Activated CD4-positive, alpha-beta memory T cell treated with anti-CD3 and anti-CD28 coated beads for 36 hours (primary cell): ENCODE results near the gene FGD3. TPM values are rescaled to one million over a fixed set of nuclear protein-coding genes. Genes with fewer than 3 reads are reported as not detected.
A peak's percentile ranks its signal among the peaks of the same experiment; 100 is the strongest.

ENCODE experiments used
- CTCF ChIA-PET: fragments of 350-600 bp; sonication (Branson Sonifier 250); formaldehyde crosslinking; loops from one replicate; lab custom pipeline; 2021; ENCODE audit warnings: antibody characterized with exemption, inconsistent platforms; lab: Charles Lee
- POLR2A ChIA-PET: fragments of 350-600 bp; sonication (Branson Sonifier 250); formaldehyde crosslinking; loops from one replicate; lab custom pipeline; 2021; ENCODE audit warnings: antibody characterized with exemption; lab: Charles Lee
- DNase-seq: peaks from one replicate; pipeline ENCODE4 v3.0.0-alpha.2; 2020
- H3K27ac Mint-ChIP-seq: one replicate; pipeline ENCODE4 v1.8.0; 2021; ENCODE audit warnings: mixed read lengths
- H3K27me3 Mint-ChIP-seq: one replicate; pipeline ENCODE4 v1.8.0; 2021; ENCODE audit warnings: mixed read lengths
- H3K36me3 Mint-ChIP-seq: one replicate; pipeline ENCODE4 v1.8.0; 2021; ENCODE audit warnings: mixed read lengths
- H3K4me1 Mint-ChIP-seq: one replicate; pipeline ENCODE4 v1.8.0; 2021; ENCODE audit warnings: low read depth, mixed read lengths
- H3K4me3 Mint-ChIP-seq: one replicate; pipeline ENCODE4 v1.8.0; 2021; ENCODE audit warnings: mild to moderate bottlenecking, mixed read lengths
- H3K9me3 Mint-ChIP-seq: one replicate; pipeline ENCODE4 v1.8.0; 2021; ENCODE audit warnings: mixed read lengths
- intact Hi-C: fragments of 100-400 bp; cut with micrococcal nuclease; formaldehyde crosslinking; loops from one replicate; pipeline ENCODE4 v1.15.1; 2023
- total RNA-seq, 2 experiments: library from RNA; stranded (reverse); gene quantifications; one replicate each; pipeline ENCODE4 v1.2.3, GENCODE V29; 2021

FGD3 gene
- total RNA-seq, 2 experiments from 2014 or later = 41.3 to 47.7 TPM

DNA sequence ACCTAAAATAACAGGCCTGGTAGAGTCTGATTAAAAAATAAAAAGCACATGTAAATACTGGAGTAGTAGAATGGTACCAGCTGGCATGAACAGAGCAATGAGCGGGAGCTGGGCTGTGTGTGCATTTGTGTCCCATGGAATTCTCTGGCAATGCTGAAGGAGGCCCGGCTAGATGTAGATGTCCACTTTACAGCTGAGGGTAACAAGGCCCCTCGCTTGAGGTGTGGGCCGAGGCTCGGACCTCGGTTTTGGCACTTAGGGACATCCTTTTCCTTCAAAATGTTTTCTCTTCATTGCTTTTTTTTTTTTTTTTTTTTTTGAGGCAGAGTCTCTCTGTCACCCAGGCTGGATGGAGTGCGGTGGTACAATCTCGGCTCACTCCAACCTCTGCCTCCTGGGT is 1.5 kb upstream of the FGD3 start:
- no peak for DNase-seq
- Mint-ChIP-seq H3K4me1 (peaks cover 35% of the 10 kb centered on the region), H3K27ac (no peak overlapping the region), H3K27me3 (no peaks in the 10 kb centered on the region), H3K36me3 (no peaks in the 10 kb centered on the region), H3K4me3 (no peak overlapping the region), H3K9me3 (no peaks in the 10 kb centered on the region)
- intact Hi-C loops = no loop called here
- ChIA-PET POLR2A (no interaction called here), CTCF (no interaction called here)

DNA sequence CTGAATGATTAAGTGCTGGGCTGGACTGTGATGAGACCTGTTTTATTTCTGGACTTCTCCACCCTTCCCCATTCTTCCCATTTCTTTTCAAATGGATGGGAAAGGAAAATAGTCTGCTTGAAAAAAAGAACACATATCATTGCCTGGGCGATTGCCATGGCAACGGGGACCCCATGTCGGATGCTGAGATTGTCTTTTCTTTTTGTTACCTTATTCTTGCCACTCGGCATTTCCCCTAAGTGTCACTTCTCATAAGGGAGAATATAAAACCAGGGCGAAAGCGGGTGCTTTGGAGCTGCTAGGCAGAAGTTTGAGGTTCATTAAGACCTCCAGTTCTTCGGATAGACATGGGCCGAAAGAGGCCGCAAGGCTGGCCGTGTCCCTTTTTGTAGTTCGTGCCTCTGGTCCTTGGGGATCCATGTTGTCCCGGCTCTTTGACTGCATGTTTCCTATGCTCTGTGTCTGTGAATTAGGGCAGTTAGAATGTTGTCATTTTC is 763 bp downstream of the FGD3 start:
- DNase-seq = no peak
- peak overlapping the region; percentile 86 for H3K4me3 Mint-ChIP-seq
- ChIA-PET CTCF (interaction anchor here (1.0 kb wide), 1 partner anchor 9 kb away, joined by 4 read pairs; no protein-coding TSS in a partner anchor), POLR2A (interaction anchor here (0.5 kb wide), 1 partner anchor 51 kb away, joined by 4 read pairs; no protein-coding TSS in a partner anchor)
- peak overlapping the region; percentile 75 for H3K27ac Mint-ChIP-seq
- no peaks in the 10 kb centered on the region for H3K27me3 Mint-ChIP-seq
- no peaks in the 10 kb centered on the region for H3K36me3 Mint-ChIP-seq
- intact Hi-C loops = no loop called here
- no peaks in the 10 kb centered on the region for H3K9me3 Mint-ChIP-seq
- H3K4me1 Mint-ChIP-seq = peaks cover 52% of the 10 kb centered on the region

DNA sequence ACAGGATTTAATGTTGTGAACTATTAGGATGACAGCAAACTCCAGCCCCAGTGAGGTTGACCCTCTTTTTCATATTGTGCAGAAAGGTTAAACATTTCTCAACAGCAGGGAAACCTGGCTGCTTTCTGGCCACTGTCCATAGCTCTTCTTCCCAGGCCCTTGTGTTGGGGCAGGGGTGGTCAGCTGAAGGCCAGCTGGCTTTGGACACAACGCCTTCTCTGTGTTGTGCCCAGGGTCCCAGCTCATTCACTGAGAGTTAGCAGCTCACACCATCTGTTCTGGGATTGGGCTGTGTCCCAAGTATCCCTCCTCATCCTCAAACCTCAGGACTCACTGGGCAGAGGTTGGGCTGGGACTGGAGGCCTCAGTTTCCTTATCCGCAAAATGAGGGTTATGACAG is 1.3 kb downstream of the FGD3 start:
- no peaks in the 10 kb centered on the region for H3K36me3 Mint-ChIP-seq
- no peak overlapping the region for H3K27ac Mint-ChIP-seq
- CTCF ChIA-PET = interaction anchor here (1.0 kb wide), 1 partner anchor 8 kb away, joined by 4 read pairs; no protein-coding TSS in a partner anchor
- H3K4me3 Mint-ChIP-seq = peak overlapping the region; percentile 86
- no peaks in the 10 kb centered on the region for H3K9me3 Mint-ChIP-seq
- no peaks in the 10 kb centered on the region for H3K27me3 Mint-ChIP-seq
- peaks cover 57% of the 10 kb centered on the region for H3K4me1 Mint-ChIP-seq
- POLR2A ChIA-PET = interaction anchor here (1.0 kb wide), 1 partner anchor 15 kb away, joined by 4 read pairs; no protein-coding TSS in a partner anchor
- intact Hi-C loops = no loop called here
- no peak for DNase-seq

DNA sequence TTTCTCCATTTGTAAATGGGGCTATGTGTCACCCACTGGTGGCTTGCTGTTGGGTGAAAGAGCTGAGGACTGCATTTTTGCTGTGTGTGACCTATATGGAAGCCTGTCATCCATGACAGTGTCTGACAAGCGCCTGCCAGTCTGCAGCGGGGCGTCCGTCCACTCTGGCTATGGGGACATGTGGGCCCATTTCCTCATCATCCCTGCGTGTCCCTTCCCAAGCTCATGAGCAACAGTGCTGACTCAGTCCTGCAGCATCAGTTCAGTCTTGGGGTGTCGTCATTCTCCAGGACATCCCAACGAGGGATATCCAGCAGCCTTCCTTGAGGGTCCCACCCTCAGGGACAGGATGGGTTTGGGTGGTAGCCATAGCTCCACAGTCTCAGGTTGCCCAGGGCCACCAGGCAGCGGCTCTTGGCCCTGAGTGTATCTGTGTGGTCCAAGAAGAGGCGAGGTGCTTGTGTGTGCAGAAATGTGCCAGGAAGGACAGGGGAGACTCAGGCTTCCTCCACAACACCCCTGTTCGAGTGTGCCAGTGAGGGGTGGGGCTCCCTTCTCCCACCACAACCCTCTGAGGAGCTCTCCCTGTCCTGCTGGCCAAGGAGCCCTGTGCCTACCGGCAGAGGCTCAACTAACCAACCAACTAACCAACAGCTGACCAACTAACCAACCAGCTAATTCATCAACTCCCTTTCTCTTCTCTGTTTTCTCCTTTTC is 2.1 kb downstream of the FGD3 start:
- CTCF ChIA-PET = no interaction called here
- Mint-ChIP-seq H3K36me3 (no peaks in the 10 kb centered on the region), H3K4me1 (peaks cover 65% of the 10 kb centered on the region), H3K9me3 (no peaks in the 10 kb centered on the region), H3K27ac (peak overlapping the region; percentile 59), H3K27me3 (no peaks in the 10 kb centered on the region), H3K4me3 (no peak overlapping the region)
- POLR2A ChIA-PET = interaction anchor here (0.6 to 1.0 kb wide), 2 partner anchors 14 to 778 kb away, joined by 3 to 4 read pairs; no protein-coding TSS in a partner anchor
- intact Hi-C loops = no loop called here
- no peak for DNase-seq

DNA sequence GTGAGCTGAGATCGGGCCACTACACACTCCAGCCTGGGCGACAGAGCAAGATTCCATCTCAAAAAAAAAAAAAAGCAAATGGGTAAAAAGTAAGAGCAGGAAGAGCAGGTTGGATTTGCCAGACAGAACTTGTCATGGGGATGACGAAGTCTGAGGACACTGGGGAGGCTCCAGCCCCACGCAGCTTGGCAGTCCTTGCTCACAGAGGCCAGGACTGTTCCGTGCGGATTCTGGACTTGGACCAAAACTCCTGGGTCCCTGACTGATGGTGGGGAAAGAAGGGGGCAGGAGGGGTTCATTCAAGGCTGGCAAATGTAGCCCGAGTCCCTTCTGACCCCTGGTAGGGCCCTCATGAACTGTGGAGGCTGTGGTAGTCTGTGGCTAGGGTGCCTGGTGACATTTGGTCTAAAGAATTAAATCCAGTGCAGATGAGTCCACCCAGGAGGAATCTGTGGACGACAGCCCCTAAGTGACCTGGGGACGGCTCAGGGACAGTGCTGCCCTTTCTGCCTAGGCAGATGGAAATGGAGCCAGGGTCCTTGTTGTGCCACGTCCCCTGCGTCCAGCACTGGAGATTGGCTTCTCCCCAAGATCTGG is 3.1 kb downstream of the FGD3 start:
- DNase-seq = no peak
- CTCF ChIA-PET = no interaction called here
- intact Hi-C loops = loop anchor here (5.0 kb wide), 1 partner anchor 73 kb away; the partner anchor contains the start of gene ZNF484

DNA sequence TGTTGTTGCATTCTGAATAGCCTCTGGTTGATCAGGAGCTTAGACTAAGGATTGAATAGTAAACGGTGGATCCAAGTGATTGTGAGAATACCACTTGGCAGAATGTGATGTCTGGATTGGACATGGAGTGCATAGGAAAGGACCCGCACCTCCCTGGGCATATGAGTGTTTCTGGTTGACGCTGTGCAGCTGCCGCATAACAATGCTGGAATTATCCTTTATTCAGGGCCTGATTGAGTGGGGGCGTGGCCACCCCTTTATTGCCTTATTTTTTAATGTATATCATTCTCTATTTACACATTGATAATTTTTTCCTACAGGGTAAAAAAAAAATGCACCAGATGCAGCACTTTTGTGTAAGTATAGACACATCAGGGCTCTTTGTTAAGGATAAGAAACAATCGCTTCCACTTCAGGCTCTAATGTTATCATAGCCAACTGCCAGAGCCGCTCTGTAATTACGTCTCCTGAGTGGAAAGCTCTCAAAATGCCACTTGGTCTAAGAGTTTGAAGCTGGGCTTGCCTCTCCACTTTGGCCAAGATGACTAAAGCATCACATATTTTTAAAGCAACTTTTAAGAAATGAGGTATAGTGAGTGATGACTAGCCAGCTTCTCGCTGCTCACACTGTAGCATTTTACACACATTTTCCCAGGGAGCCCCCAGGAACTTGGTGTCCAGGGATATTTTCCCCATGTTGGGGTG is 5.7 kb downstream of the FGD3 start:
- Mint-ChIP-seq H3K36me3 (no peaks in the 10 kb centered on the region), H3K4me1 (peaks cover 81% of the 10 kb centered on the region), H3K9me3 (no peaks in the 10 kb centered on the region), H3K27ac (peak overlapping the region; percentile 96), H3K27me3 (no peaks in the 10 kb centered on the region), H3K4me3 (peak overlapping the region; percentile 64)
- intact Hi-C loops = loop anchor here (5.0 kb wide), 1 partner anchor 76 kb away; the partner anchor contains the start of gene ZNF484
- ChIA-PET POLR2A (interaction anchor here (0.7 to 3.0 kb wide), 3 partner anchors 11 to 77 kb away, joined by 3 to 26 read pairs (median 8); no protein-coding TSS in a partner anchor), CTCF (interaction anchor here (0.9 to 3.2 kb wide), 4 partner anchors 19 to 162 kb away, joined by 3 to 25 read pairs (median 8); no protein-coding TSS in a partner anchor)
- no peak for DNase-seq

More for the DNA sequence above, 3.1 kb downstream of the FGD3 start:
- Mint-ChIP-seq H3K9me3 (no peaks in the 10 kb centered on the region), H3K4me1 (peaks cover 72% of the 10 kb centered on the region), H3K27ac (no peak overlapping the region), H3K36me3 (no peaks in the 10 kb centered on the region), H3K27me3 (no peaks in the 10 kb centered on the region), H3K4me3 (no peak overlapping the region)
- POLR2A ChIA-PET = no interaction called here

DNA sequence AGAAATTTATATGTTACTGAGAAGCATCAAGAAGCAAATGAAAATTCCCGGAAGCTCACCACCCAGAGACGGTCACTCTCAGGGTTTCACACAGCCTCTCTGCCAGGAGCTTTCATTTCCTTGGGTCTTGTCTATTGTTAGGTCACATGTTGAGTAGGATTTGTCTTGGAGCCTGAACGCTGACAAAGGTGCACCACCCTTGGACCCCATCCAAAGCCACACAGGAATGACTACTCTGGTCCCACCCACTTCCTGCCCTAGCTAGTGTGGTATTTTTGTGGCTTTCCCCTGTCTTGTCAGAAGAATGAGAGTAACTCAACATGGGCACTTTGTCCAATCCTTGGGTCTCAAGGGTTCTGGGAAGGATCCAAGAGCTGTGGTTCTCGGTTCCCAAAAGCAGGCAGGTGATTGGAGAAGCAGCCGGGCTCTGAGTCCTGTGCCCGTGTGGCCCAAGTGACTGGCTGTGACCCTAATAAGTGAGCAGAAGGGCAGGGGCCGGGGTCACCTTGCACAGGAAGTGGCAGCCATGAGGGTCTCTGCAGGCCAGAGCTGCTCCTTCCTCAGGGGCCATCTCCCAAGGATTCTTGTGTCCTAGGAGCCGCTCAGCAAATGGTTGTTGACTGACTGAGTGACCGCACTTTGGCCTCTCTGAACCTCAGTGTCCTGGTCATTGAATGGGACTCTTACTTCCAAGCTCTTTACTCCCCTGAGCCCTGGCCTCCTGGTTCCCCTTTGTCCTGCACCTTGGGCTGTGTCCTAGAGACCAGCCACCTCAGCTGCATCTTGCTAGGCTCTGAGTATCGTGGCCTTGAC is 6.9 kb downstream of the FGD3 start:
- CTCF ChIA-PET = interaction anchor here (0.9 to 3.2 kb wide), 14 partner anchors 9 to 612 kb away, joined by 3 to 25 read pairs (median 4); partner anchors contain the start of gene CARD19
- Mint-ChIP-seq H3K27ac (peak overlapping the region; percentile 96), H3K36me3 (no peaks in the 10 kb centered on the region), H3K27me3 (no peaks in the 10 kb centered on the region), H3K4me1 (peaks cover 74% of the 10 kb centered on the region), H3K4me3 (peak overlapping the region; percentile 64), H3K9me3 (no peaks in the 10 kb centered on the region)
- POLR2A ChIA-PET = interaction anchor here (0.5 to 3.0 kb wide), 5 partner anchors 9 to 499 kb away, joined by 3 to 26 read pairs (median 8); partner anchors contain the start of gene FAM120AOS
- intact Hi-C loops = loop anchor here (1.0 to 5.0 kb wide), 3 partner anchors 10 to 141 kb away; partner anchors contain the start of gene ZNF484
- peak; percentile 94 for DNase-seq

DNA sequence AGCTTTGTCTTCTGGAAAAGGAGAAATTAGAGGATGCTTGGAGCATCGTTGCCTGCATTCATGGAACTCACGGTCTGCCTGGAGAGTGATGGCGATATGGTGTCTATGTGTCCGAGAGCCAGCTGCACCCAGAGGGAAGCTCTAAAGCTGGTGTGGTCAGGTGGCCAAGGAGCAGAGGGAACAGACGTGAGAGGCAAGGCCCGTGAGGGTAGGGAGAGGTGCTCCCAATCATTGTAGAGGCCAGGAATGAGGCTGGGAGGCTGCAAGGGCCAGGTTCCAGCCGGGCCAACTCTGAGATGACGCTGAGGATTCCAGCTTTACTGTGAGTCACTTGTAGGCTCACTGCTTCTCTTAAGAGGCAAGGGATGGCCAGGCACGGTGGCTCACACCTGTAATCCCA is 7.6 kb downstream of the FGD3 start:
- ChIA-PET POLR2A (interaction anchor here (1.4 to 3.0 kb wide), 4 partner anchors 9 to 110 kb away, joined by 3 to 26 read pairs (median 10); no protein-coding TSS in a partner anchor), CTCF (interaction anchor here (0.7 to 3.2 kb wide), 11 partner anchors 8 to 611 kb away, joined by 3 to 25 read pairs (median 4); partner anchors contain the start of gene CARD19)
- DNase-seq = no peak
- peak overlapping the region; percentile 96 for H3K27ac Mint-ChIP-seq
- H3K4me1 Mint-ChIP-seq = peaks cover 71% of the 10 kb centered on the region
- no peaks in the 10 kb centered on the region for H3K9me3 Mint-ChIP-seq
- intact Hi-C loops = loop anchor here (1.0 to 5.0 kb wide), 3 partner anchors 9 to 140 kb away; partner anchors contain the start of gene ZNF484
- no peaks in the 10 kb centered on the region for H3K27me3 Mint-ChIP-seq
- H3K36me3 Mint-ChIP-seq = no peaks in the 10 kb centered on the region
- H3K4me3 Mint-ChIP-seq = peak overlapping the region; percentile 64

DNA sequence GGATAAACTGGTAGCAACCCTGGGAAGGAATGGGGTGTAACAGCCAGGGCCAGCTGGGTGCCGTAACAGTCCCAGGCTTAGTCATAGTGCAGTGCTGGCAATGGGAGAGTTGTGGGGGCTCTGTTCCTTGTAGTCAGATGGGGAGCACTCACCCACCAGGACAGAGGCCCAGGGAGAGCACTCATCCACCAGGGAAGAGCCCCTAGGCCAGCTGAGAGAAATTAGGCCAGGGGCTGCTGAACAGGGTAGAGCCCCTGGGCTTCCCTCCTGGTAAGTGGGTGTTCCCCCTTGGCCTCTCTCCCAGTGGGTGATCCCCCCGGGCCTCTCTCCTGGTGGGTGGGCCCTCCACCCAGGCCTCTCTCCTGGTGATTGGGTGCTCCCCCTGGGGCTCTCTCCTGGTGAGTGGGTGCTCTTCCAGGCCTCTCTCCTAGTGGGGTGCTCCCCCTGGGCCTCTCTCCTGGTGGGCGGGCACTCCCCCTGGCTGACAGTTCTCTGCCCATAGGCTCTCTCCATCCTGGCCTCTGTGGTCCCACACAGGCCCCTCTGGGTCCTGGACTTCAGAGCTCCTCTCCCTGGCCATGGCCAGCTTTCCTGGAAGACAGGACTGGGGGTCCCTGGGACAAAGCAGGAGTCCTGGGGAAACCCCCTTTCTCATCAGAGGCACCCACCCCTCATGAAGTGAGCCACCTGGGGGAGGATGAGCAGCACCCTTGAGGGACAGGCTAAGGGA is 13.4 kb downstream of the FGD3 start:
- Mint-ChIP-seq H3K4me3 (no peak overlapping the region), H3K9me3 (peaks cover 13% of the 10 kb centered on the region), H3K4me1 (peaks cover 51% of the 10 kb centered on the region), H3K27ac (peak overlapping the region; percentile 100), H3K27me3 (no peaks in the 10 kb centered on the region), H3K36me3 (peaks cover 28% of the 10 kb centered on the region)
- ChIA-PET POLR2A (no interaction called here), CTCF (interaction anchor here (0.7 kb wide), 1 partner anchor 43 kb away, joined by 3 read pairs; no protein-coding TSS in a partner anchor)
- no peak for DNase-seq
- intact Hi-C loops = loop anchor here (5.0 kb wide), 1 partner anchor 492 kb away; the partner anchor contains the start of genes FAM120A and FAM120AOS
